Stromal cell of bone marrow (primary cell): ENCODE results near the gene TMEM108.

ENCODE experiments used
- DNase-seq: peaks from one replicate; pipeline ENCODE4 v3.0.0-alpha.2; 2012; ENCODE audit warnings: low read depth

Gene TMEM108

DNA sequence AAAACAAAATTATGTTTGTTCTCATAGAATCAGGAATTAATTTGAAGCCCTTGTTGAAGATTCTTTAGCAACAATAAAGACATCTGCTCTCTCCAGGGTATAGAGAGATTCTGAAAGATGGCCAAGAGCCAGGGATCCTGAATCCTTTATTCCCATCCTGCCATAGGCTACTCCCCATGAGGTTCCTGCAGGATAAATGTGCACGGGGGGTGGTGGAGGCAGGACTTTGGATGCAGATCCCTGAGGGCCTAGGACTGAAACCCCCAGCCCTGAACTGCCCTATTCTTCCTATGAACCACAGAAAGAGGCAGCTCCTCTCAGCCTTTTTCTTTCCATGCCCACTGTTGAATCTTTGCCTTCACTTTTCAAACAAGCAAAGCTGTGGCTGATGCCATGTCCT is 17.1 kb downstream of the TMEM108 start:
- no peak for DNase-seq

DNA sequence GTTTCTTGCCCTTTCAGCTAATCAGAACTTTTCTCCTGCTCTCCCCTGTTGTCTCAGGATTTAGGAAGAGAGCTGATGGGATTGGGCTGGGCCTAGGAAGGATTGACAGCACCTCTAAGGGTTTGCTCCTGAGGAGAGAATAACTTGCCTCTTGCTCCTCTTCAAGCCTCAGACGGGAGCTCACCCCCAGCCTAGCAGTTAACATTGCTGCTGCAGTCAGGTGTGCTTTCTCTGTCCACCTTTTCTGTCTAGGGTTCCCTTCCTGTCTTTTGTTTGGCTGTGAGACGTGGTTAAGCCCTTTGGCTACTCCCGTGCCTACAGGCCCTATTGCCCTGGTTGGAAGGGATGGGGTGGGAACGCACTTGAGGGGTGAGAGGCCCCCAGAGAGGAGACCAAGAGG is 20.1 kb downstream of the TMEM108 start:
- no peak for DNase-seq

DNA sequence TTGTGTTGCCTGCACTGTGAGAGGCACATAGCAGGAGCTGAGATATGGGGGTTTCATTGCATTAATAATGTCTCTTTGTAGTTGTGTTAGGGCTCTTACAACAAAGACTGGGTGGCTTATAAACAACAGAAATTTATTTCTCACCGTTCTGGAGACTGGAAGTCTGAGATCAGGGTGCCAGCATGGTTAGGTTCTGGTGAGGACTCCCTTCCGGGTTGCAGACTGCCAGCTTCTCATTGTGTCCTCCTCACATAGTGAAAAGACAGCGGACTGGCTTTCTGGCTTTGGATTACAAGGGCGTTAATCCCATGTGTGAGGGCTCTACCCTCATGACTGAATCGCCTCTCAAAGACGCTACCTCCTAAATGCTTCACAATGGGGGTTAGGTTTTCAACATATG is 20.6 kb downstream of the TMEM108 start:
- DNase-seq: no peak

DNA sequence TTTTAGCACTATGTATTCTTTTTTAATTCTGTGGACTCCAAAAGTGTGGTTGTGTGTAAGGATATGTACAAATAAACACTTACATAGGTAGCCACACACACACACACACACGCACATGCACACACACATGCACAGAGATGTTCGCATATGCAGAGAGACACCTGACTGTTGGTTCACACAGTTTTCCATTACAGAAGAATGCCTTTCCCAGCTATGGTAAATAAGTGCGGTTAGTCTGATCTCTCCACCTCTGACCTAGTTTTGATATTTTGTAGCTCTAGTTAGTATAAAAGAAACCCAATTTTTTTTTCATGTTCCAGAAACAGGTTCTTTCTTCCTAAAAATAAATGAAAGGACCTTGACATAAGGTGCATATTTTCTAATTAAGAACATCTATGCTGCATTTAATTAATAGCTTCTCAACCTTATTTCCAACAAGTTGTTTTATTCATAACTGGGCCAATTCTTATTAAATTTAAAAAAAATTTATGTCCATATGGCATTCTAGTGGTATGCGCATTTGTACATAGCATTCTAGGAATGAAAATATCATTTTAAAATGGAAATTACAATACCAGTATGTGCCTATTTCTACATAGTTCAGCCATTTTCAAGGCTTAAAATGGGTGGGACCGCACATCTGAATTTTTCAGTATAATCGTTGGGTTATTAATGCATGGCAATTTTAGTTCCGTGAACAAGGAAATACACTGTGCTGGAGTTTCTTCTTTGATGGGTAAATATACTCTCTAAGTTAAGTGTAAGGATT is 27.2 kb downstream of the TMEM108 start:
- DNase-seq: no peak

DNA sequence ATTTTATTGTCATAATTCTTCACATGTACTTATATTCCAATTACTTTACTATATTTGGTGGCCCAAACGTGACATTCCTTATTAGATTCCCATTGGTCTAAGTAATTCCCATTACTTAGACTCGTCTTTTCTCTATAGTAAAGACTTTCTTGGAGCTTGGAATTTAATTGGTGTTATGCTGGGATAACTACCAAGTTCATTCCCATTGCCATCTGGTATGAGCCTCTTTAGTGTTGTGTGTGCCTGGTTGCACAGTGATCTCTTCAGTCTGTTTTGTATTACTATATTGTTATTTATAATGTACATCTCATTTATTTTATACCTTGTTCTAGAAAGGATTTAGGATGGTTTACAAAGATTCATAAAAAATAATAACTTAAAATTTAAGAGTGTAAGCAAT is 27.8 kb downstream of the TMEM108 start:
- no peak for DNase-seq

DNA sequence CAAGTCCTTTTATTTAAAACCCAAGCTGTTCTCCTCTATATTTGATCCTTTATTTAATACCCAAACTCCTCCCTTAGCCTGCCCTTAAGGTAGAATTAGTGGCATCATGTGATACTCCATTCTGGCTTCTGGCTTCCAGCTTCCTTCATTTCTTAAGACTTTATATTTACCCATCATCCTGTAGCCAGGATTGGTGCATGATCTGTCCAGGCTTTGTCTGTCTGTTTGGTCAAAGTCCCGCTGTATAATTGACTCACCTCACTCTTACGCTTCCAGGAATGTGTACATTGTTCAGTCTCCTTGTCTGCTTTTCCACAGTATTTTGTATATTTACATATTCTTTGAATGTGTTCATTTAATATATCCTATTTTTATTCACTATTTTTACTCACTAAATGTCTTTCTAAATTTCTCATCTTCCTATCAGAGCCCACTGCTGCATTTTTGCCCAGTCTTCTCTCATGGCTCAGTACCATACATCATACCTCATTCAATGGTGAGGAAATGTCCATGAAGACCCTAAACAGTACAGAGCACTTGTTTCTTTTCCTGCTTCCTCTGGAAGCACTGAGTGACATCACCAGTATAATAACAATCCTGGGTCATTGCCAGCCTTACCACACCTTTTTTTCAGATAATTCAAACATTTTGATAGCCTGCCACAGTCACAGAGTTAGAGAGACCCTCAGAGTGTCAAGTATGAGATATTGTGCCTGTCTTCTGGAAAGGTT is 31.5 kb downstream of the TMEM108 start:
- no peak for DNase-seq

DNA sequence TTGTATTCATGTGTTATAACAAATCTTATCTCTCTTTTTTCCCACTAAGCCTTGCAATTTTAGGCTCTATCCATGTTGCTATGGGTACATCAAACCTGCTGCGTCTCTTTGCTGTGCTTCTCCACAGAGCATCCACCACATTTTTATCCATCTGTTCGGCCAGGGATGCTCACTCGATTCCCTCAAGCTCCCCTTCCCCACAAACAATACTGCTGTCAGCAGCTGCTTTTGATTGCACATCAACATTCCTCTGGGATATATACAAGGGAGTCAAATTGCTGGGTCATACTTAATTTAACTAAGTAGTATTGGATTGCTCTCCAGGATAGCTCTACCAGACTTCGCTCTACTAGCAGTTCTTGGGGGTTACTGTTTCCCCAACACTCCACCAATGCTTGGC is 36.8 kb downstream of the TMEM108 start:
- no peak for DNase-seq

DNA sequence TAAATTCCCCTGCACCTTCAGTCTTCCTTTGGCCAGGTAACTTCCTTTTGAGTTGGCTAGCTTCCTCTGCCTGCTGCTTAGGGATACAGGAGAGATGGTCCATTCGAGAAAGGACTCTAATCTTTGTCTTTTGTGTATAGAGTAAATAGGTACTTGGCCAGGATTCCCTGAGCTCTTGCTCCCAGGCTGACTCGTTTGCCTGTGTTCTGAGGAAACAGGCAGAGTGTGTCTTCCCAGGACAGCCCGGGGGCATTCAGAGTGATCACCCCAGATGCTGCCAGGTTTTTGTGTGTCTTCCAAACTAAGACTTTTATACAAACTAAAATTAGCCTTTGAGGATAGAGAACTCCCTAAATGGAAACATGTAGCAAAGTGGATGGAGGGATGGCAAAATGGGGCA is 39.5 kb downstream of the TMEM108 start:
- DNase-seq: no peak

DNA sequence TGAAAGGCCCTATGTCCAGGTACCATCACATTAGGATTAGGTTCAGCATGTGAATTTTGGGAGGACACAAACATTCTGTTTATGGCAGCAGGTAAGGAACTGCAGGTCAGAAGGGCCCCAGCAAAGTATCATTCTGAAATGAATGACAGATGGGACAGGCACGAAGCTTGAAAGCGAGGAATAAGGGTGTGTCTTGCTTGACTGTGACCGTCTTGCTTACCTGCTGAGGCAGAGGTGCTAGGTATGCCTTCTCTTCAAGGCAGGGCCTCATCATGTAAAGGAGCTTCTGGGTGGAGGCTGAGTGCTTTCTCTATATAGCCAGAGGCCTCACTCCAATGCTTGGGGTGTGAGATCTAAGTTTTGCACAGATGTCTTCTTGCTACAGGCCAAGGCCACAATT is 41.4 kb downstream of the TMEM108 start:
- no peak for DNase-seq

DNA sequence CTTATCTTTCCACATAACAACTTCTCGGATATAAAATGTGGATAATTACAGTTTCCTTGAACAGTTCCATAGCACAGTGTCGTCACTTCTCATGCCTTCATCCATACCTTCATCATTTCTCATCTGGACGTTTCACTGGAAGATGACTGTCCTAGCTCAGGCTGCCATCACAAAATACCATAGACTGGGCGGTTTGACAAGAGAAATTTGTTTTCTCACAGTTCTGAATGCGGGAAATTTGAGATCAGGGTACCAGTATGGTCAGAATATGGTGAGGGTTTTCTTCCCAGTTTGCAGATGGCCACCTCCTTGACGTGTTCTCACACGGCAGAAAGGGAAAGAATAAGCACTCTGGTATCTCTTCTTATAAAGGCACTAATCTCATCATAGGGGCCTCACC is 42.8 kb downstream of the TMEM108 start:
- DNase-seq: no peak

DNA sequence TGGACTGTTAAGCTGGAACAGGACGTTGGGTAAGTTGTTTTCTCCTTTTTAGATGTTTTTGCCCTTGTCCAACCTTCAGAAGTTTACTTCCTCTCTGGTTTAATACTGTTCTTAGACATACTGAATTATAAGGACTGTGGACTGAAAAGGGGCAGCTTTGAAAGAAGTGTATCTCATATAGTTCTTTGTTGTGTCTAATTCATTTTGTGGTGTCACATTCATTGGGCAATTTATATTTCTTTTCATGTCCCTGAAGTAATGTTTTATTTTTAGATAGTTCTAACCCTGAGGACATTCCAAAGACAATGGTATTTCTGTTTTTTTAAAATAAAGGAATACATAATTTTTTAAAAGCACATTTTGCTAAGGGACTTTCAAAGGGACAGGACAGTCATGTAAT is 45.2 kb downstream of the TMEM108 start:
- no peak for DNase-seq

DNA sequence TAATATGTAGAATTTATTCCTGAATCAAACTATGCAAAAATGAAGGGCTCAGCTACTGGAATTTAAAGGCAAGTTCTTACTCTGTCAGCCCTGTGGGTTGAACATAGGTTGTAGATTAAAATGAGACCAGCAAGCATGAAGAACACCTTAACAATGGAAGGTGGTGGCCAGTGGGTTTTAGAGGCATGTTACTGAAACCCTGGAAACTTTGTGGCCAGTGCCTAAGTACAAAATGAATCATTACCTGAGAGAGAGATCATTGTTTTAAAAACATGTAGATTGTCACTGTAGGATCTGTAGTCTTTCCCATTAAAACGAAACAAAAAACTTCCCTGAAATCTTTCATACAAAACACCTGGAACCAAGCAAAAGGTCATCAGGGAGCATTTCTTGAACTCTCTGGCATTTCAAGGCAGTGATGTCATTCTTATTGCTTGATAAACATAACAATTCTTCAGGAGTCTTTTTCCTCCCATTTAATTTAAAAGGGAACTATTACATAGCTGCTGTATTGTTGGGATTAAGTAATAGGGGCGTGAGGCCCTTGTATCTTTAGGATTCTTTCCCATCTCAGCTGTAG is 51.8 kb downstream of the TMEM108 start:
- no peak for DNase-seq

DNA sequence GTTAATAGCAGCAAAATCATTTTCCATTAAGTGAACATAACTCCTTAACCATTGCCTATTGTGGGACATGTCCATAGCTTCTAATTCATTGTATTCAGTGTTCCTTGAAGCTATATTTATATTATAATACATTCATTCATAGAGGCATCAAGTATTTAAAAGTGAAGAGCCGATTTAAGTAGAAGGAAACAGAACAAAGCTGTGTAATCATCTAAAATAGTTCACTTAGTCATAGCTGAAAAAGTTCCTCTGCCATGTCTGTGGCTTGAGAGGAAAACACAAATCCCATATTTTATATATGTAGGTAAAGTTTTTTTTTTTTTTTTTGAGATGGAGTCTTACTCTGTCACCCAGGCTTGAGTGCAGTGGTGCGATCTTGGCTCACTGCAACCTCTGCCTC is 54.5 kb downstream of the TMEM108 start:
- DNase-seq: no peak

DNA sequence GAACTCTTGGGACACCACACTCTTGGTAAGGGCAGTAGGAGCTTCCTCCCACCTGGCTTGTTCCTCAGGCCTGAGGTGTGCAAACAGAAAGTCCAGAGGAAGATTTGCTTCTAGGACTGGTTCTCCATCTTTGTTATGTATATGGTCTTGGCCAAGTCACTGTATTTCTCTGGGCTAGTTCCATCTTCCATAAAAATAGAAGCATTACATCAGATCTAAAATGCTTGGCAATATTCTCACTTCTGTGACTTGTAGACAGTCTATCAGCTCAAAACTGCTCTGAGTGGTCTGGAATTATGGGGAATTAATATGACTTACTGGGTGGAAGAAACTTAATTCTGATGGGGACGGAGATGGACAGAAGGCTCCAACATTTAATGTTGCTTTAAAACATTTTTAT is 55.2 kb downstream of the TMEM108 start:
- DNase-seq: no peak

DNA sequence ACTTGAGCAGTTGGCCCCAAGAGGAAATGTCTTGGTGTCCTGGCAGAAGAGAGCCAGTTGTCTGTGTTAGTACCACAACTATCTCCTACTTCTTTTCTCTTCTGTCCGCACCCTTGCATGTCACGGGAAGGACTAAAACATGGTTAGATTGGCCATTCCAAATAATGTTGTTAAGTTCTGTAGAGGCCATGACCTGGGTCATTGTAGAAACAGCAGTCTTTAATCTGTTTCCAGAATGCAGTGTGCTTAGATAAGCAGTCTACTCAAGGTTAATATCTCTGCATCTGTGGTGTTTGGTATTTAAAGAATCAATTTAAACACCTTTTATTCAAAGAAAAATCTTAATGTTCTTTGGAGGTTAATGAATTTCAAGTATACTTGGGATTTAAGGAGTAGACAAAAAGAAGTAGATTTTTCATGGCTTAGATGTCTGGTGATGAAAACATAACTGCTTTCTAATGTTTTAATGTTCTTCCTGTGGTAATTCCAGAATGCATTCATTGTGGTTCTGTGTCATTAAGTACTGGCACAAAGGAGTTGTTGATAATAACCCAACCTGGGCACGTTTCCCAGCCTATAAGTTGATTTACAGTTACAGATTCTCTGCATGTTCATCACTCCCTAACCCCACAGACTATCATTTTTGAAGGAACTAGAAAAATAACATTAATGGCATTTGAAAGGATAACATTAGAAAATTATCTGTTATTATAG is 58.9 kb downstream of the TMEM108 start:
- DNase-seq: peak; percentile 35

DNA sequence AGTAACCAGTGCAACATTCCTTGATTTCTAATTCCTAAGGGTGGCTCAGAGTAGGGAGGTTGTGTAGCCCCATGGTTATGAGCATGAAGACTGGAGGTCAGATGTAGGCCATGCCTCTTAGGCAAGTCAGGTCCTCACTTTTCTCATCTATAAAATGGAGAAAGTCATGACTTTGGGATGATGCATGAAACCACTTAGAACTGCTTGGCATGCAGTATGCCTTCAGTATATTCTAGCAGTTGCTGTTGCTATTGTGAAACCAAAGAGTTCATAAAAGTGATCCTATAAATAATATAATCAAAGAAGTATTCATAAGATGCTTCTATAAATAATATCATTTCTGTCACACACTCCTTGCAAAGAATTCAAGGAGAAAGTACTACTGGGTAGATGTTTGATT is 65.5 kb downstream of the TMEM108 start:
- no peak for DNase-seq

DNA sequence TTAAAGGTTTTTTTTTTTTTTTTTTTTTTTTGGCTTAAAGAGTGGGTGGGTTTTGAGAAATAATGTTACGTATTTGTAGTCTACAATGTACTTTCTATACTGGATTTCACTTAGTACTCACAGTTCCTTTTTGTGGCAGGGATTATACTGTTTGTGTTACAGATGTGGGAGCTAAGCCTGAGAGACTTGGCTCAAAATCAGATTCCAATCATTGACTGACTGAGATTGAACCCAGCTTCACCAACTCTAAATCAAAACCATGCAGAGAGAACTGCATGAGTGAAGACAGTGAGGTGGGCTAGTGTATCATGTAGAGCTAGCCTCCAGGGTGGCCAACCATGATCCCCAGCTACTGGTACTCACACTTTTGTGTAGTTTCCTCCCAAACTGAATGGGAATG is 68.0 kb downstream of the TMEM108 start:
- no peak for DNase-seq

DNA sequence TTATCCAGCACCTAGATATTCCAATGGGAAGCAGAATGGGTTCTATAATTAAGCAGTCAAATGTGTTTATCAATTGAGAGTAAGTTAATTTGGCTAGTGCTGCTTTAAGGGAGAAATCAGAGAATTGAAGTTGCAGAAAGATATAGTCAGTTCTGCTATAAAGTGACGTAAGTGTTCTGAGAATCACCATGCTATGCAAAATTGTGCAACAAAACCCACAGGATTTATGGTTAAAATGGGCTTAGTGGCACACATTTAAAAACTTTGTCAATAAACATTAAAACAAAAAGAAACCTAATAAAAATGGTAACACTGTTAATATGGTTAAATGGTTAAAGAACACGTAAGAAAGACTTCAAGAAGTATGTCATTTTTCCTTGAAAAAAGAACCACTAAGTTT is 74.5 kb downstream of the TMEM108 start:
- peak; percentile 28 for DNase-seq

DNA sequence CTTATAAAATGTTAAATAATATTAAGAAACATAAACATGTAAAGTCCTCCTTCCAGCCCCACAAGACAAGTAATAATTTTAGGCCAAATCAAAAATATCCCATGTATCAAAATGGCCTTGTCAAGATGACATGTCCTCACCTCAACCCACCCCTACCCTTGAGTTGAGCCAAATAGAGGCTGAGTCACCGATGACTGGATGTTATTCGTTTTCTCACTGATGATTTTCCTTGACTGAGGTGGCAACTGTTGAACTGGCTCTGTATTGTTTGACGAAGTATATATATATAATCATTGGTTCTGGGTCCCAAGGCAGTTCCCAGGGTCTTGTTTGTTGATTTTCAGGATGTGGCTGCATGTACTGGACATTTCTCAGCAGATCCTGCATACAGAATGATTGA is 75.3 kb downstream of the TMEM108 start:
- DNase-seq: peak; percentile 45

DNA sequence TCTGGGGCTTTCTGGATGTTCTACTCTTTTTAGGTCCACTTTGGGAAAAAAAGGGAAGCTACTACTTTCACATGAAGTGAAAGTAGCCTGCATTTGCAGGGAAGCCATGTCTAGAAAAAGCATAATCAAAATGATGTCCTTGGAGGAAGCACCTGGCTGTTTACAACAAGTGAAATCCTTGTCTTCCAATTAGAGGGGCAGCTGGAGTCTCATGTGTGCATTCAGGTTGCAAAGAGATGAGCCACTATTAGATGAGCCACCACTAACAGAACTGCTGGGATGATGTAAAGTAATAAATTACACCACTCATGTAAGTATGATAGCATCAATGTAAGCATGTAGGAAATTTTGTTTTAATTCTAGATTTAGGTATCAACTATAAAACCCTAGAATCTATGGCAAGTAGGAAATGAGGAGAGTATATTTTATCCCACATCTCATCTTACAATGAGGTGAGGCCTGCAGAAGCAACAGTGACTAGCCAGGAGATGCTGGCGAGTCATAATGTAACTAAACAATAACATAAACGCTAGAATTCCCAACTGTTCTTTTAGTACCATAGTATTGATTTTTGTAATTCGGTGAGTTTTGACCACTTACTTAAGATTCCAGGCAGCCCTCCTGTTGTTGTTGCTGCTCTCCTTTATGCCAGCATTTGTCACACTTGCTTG is 75.9 kb downstream of the TMEM108 start:
- DNase-seq: no peak

DNA sequence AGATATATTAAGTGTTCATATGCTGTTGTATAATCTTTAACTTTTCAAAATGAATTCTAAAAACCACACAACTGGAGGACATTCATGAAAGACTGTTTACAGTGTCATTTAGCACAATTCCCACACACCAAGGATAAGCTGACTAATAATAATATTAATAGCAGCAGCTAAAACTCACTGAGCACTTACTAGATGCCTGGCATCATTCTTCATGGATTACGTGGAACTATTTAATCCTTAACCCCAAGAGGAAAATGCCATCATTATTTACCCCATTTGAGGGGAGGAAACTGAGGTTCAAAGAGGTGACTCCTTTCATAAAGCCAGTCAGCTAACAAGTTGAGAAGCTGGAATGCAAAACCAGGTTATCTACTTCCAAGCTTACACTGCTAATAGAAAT is 77.0 kb downstream of the TMEM108 start:
- no peak for DNase-seq

DNA sequence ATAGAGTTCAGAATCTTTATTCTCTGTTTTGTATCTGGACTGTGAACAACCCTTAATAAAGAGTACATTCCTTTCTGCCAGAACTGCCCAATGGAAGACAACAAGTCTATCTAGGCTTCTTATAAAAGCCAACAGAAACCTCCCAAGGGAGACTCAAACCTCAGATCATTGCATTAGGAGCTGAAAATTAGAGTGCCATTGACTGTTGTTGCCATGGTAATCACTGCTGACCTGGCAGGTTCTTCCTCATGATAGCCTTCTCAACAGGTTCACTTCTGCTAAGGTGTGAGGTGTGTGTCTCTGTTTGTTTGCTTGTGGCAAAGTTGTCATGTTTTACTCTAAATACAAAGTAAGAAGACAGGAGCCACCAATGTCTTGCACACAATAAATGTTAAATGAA is 79.2 kb downstream of the TMEM108 start:
- no peak for DNase-seq
